BLaER1 treated with 17β-estradiol and CSF1 and Interleukin-3, amounts not matched to agents 10 nM and 100 nM (cell line): Measurements from ENCODE around the gene MESD.
A peak's percentile ranks its signal among the peaks of the same experiment; 100 is the strongest.

Experiments used
- H3K27ac ChIP-seq, 11 experiments: shearing (Covaris generic); formaldehyde crosslinking; 2 replicates each; pipeline ENCODE4 v1.8.1; 2022
- H3K27me3 ChIP-seq, 11 experiments: shearing (Covaris generic); formaldehyde crosslinking; 2 replicates each; pipeline ENCODE4 v1.8.1; 2022
- H3K36me3 ChIP-seq, 11 experiments: shearing (Covaris generic); formaldehyde crosslinking; 2 replicates each; pipeline ENCODE4 v1.8.1; 2022
- H3K4me1 ChIP-seq, 10 experiments: shearing (Covaris generic); formaldehyde crosslinking; 2 replicates each; pipeline ENCODE4 v1.8.1; 2022
- H3K4me2 ChIP-seq, 11 experiments: shearing (Covaris generic); formaldehyde crosslinking; 2 replicates each; pipeline ENCODE4 v1.8.1; 2022
- H3K4me3 ChIP-seq, 10 experiments: shearing (Covaris generic); formaldehyde crosslinking; 2 replicates each; pipeline ENCODE4 v1.8.1; 2022
- H3K9ac ChIP-seq, 11 experiments: shearing (Covaris generic); formaldehyde crosslinking; 2 replicates each; pipeline ENCODE4 v1.8.1; 2022
- H3K9me3 ChIP-seq, 11 experiments: shearing (Covaris generic); formaldehyde crosslinking; replicated peaks in 1 of 11; 2 replicates each; pipeline ENCODE4 v1.8.1; 2022
- H4K20me1 ChIP-seq, 11 experiments: shearing (Covaris generic); formaldehyde crosslinking; 2 replicates each; pipeline ENCODE4 v1.8.1; 2022
- Cebpa-rat ChIP-seq, 11 experiments: shearing (Covaris generic); IDR thresholded peaks; 2 replicates each; pipeline ENCODE4 v1.8.1; 2022

MESD gene

DNA sequence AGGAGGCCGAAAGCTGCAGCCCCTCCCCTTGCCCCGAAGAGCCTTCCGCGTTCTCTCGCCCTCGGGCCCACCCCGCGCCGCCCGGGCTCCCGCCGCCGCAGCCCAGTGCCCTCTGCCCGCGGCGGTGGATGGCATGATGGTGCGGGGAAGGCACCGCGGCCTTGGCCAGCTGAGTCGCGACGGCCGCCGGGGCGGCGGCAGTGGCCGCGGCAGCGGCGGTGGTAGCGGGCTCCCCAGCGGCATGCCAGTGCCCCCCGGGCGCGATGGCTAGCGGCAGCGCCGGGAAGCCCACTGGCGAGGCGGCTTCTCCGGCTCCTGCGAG, 12.4 kb upstream of the MESD start:
- Histone ChIP-seq H3K9me3 (no peaks in the 10 kb centered on the region), H4K20me1 (peaks cover 29 to 55% (median 52%) of the 10 kb centered on the region in 11 experiments; a peak in 21 of 22 replicates), H3K4me3 (peak overlapping the region; percentile 81 to 99 (median 96)), H3K4me2 (peak overlapping the region; percentile 91 to 99 (median 98)), H3K27ac (peak overlapping the region; percentile 94 to 100 (median 99)), H3K36me3 (peaks cover 25 to 45% (median 36%) of the 10 kb centered on the region in 11 experiments; a peak in 21 of 22 replicates), H3K9ac (peak overlapping the region; percentile 95 to 100 (median 99)), H3K4me1 (peaks cover 41 to 71% (median 59%) of the 10 kb centered on the region in 10 experiments), H3K27me3 (no peaks in the 10 kb centered on the region)
- TF ChIP-seq Cebpa-rat (IDR thresholded peaks at IDR 0.05): no peak

DNA sequence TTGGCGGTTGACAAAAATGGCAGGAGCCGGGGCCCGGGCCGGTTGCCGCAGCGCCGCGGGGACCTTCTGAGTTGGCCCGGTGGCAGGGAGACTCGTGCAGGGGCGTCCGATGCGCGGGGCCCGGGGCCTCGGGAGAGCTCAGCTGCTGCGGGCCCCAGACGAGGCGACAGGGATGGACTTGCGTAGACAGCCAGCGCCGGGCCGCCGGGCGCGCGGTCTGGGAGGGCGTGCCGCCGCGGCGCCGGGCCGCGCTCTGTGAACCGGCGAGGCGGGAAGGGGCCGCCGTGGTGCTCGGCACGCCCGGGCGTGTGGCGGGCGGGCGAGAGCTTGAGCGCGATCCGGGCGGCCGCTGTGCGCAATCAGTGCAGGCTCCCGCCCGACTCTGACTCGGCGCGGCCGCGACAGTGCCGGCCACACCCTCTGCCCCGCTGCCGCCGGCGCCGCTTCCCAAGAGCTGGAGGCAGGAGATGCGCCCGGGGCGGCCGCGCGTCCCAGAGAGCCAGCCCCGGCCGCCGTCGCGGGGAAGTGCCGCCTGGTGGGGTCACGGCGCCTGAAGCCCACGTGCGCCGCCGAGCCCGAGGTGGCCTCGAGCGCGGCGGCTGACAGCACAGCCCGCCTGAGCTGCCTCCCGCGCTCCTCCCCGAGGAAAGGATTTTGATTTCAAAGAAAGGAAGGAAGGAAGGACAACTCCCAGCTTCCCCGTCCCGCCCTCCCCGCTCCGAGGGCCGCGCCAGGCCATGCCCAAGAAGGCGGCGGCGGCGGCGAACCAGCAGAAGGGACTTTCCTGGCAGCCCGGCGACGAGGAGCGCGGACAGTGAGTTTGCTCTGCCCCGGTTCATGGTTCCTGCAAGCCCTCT, 11.8 kb upstream of the MESD start:
- Histone ChIP-seq H3K27me3 (no peaks in the 10 kb centered on the region), H3K9me3 (peaks cover 0 to 4% (median 3%) of the 10 kb centered on the region in 11 experiments; a peak in 10 of 22 replicates), H3K4me2 (peak overlapping the region; percentile 91 to 99 (median 98)), H3K9ac (peak overlapping the region; percentile 95 to 100 (median 99)), H3K27ac (peak overlapping the region; percentile 94 to 100 (median 99)), H3K4me3 (peak overlapping the region; percentile 81 to 99 (median 96)), H3K4me1 (peaks cover 41 to 65% (median 57%) of the 10 kb centered on the region in 10 experiments), H3K36me3 (peaks cover 25 to 42% (median 36%) of the 10 kb centered on the region in 11 experiments; a peak in 21 of 22 replicates), H4K20me1 (peaks cover 29 to 49% (median 46%) of the 10 kb centered on the region in 11 experiments; a peak in 21 of 22 replicates)
- TF ChIP-seq Cebpa-rat (IDR thresholded peaks at IDR 0.05): no peak

GRCh38 chr15:81000624-81001151, 11.1 kb upstream of the MESD start, which contains the start of gene TLNRD1:
Gene TLNRD1, plus strand, starts transcription at chr15:81000923. Its CDS starts 1,349 bp downstream, at chr15:81002272.
- peaks cover 0 to 8% (median 5%) of the 10 kb centered on the region in 11 experiments; a peak in 10 of 22 replicates for H3K9me3 ChIP-seq
- H4K20me1 ChIP-seq: peaks cover 29 to 42% (median 39%) of the 10 kb centered on the region in 11 experiments; a peak in 21 of 22 replicates
- H3K27me3 ChIP-seq: no peaks in the 10 kb centered on the region
- TF ChIP-seq Cebpa-rat (IDR thresholded peaks at IDR 0.05): no peak
- peak within 1 kb of the TSS; percentile 91 to 99 (median 98) for H3K4me2 ChIP-seq
- H3K4me1 ChIP-seq: peaks cover 41 to 58% (median 52%) of the 10 kb centered on the region in 10 experiments
- peak within 1 kb of the TSS; percentile 94 to 100 (median 99) for H3K27ac ChIP-seq
- H3K36me3 ChIP-seq: peaks cover 19 to 36% (median 31%) of the 10 kb centered on the region in 11 experiments; a peak in 21 of 22 replicates
- peak within 1 kb of the TSS; percentile 81 to 99 (median 96) for H3K4me3 ChIP-seq
- peak within 1 kb of the TSS; percentile 95 to 100 (median 99) for H3K9ac ChIP-seq

DNA sequence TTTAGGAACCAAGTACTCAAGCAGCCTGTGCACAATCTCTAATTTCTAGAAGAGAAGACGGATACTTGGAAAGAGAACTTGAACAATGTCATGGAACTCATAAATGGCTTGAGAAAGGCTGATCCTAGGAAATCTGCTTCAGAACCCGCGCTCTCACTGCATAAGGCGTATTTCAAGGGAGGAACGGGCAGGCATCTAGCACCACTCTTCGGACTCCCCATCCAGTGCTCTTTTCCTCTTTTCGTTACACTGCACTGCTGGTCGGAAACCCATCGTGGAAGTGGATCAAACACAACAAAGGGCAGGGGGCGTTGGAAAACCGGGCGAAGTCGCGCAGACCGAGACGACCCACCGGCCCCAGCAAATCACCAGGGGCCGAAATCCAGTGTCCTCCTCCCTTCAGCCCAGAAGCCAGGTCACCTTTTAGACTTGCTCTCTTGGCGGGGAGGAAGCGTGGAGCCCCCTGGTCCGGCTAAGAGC, 10.6 kb upstream of the MESD start:
- Histone ChIP-seq H3K9me3 (peaks cover 0 to 8% (median 5%) of the 10 kb centered on the region in 11 experiments; a peak in 10 of 22 replicates), H4K20me1 (peaks cover 29 to 37% (median 34%) of the 10 kb centered on the region in 11 experiments; a peak in 21 of 22 replicates), H3K27me3 (no peaks in the 10 kb centered on the region), H3K4me1 (peaks cover 41 to 53% (median 49%) of the 10 kb centered on the region in 10 experiments), H3K4me2 (peak overlapping the region; percentile 83 to 99 (median 95)), H3K9ac (peak overlapping the region; percentile 95 to 100 (median 99)), H3K4me3 (peak overlapping the region; percentile 81 to 99 (median 96)), H3K27ac (peak overlapping the region; percentile 94 to 100 (median 99)), H3K36me3 (peaks cover 18 to 32% (median 27%) of the 10 kb centered on the region in 11 experiments; a peak in 21 of 22 replicates)
- no peak for TF ChIP-seq Cebpa-rat (IDR thresholded peaks at IDR 0.05)

DNA sequence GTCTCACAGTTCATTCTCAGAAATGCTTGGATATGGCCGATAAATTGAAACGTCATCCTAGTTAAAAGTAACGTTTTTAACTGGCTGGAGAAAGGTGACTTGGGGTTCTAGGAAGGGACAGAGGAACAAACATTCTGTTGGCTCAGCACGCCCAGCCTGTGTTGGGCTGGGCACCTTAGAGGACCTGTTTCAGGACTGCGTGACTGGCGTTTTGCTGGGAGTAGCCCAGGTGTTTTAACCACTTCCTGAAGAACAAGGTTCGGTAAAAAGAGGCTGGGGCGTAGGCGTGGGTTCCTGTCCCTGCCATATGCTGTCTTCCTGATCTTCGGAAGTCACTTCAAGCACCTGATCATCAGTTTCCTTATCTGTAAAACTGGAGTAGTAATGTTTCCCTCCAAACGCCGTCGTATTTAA, 10.0 kb upstream of the MESD start:
- H3K4me2 ChIP-seq: peak overlapping the region; percentile 83 to 99 (median 95)
- peaks cover 28 to 32% (median 29%) of the 10 kb centered on the region in 11 experiments; a peak in 21 of 22 replicates for H4K20me1 ChIP-seq
- peak overlapping the region; percentile 95 to 100 (median 99) for H3K9ac ChIP-seq
- H3K9me3 ChIP-seq: peaks cover 0 to 8% (median 5%) of the 10 kb centered on the region in 11 experiments; a peak in 10 of 22 replicates
- no peak for TF ChIP-seq Cebpa-rat (IDR thresholded peaks at IDR 0.05)
- peaks cover 38 to 47% (median 45%) of the 10 kb centered on the region in 10 experiments for H3K4me1 ChIP-seq
- H3K4me3 ChIP-seq: peak overlapping the region; percentile 81 to 99 (median 96)
- peak overlapping the region; percentile 94 to 100 (median 99) for H3K27ac ChIP-seq
- H3K27me3 ChIP-seq: no peaks in the 10 kb centered on the region
- peaks cover 18 to 26% (median 23%) of the 10 kb centered on the region in 11 experiments; a peak in 21 of 22 replicates for H3K36me3 ChIP-seq

GRCh38 chr15:80998251-80998650, 8.6 kb upstream of the MESD start:
- peak overlapping the region in 5 of 11 experiments; percentile 6 to 24 (median 14); a peak in 4 of 22 replicates for H3K9ac ChIP-seq
- H3K4me3 ChIP-seq: no peak overlapping the region
- H3K36me3 ChIP-seq: peaks cover 9 to 13% (median 10%) of the 10 kb centered on the region in 11 experiments; a peak in 21 of 22 replicates
- H3K4me2 ChIP-seq: peak overlapping the region in 10 of 11 experiments; percentile 6 to 95 (median 35); a peak in 16 of 22 replicates
- H3K9me3 ChIP-seq: peaks cover 0 to 8% (median 5%) of the 10 kb centered on the region in 11 experiments; a peak in 10 of 22 replicates
- no peaks in the 10 kb centered on the region for H3K27me3 ChIP-seq
- no peak for TF ChIP-seq Cebpa-rat (IDR thresholded peaks at IDR 0.05)
- H3K27ac ChIP-seq: peak overlapping the region in 5 of 11 experiments; percentile 0 to 27 (median 15); a peak in 2 of 22 replicates
- peaks cover 14 to 18% (median 15%) of the 10 kb centered on the region in 11 experiments; a peak in 21 of 22 replicates for H4K20me1 ChIP-seq
- H3K4me1 ChIP-seq: peaks cover 25 to 34% (median 31%) of the 10 kb centered on the region in 10 experiments

DNA sequence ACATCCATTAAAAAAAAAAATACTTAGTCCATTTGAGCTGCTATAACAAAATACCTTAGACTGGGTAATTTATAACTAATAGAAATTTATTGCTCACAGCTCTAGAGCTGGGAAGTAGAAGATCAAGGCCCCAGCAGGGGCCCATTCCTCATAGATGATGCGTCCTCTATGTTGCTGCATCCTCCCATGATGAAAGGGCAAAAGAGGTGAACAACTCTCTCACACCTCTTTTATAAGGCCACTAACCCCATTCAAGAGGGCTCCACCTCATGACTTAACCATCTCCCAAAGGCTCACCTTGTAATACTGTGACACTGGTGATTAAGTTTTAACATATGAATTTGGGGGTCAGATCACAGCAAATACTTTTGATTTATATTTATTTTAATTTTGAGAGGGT, 8.1 kb upstream of the MESD start:
- H3K4me1 ChIP-seq: peaks cover 19 to 28% (median 25%) of the 10 kb centered on the region in 10 experiments
- TF ChIP-seq Cebpa-rat (IDR thresholded peaks at IDR 0.05): no peak
- H3K4me3 ChIP-seq: no peak overlapping the region

DNA sequence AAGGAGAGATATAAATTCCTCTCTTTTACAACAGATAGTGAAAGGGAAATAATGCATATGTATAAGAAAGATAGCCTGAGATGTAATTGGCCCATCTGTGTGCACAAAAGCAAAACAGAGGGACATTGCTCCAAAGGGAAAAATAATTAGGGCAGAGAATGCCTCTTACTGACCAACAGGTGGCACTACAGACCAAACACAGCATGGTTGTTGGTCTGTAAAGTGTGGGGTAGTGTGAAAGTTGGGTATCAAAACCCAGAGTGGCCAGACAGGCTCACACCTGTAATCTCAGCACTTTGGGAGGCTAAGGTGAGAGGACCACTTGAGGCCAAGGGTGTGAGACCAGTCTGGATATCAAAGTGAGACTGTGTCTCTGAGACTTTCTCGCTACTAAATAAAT, 6.6 kb upstream of the MESD start:
- H3K36me3 ChIP-seq: no peaks in the 10 kb centered on the region
- no peak overlapping the region for H3K4me2 ChIP-seq
- H3K9ac ChIP-seq: no peak overlapping the region
- no peak overlapping the region for H3K4me3 ChIP-seq
- H3K4me1 ChIP-seq: peaks cover 21 to 38% (median 29%) of the 10 kb centered on the region in 10 experiments
- H3K27me3 ChIP-seq: no peaks in the 10 kb centered on the region
- H3K27ac ChIP-seq: no peak overlapping the region
- no peaks in the 10 kb centered on the region; a peak in 2 of 22 replicates for H4K20me1 ChIP-seq
- no peak for TF ChIP-seq Cebpa-rat (IDR thresholded peaks at IDR 0.05)
- H3K9me3 ChIP-seq: peaks cover 0 to 8% (median 5%) of the 10 kb centered on the region in 11 experiments; a peak in 10 of 22 replicates

More for the DNA sequence above, 8.1 kb upstream of the MESD start:
- no peaks in the 10 kb centered on the region for H3K27me3 ChIP-seq
- peaks cover 0 to 8% (median 5%) of the 10 kb centered on the region in 11 experiments; a peak in 10 of 22 replicates for H3K9me3 ChIP-seq
- no peak overlapping the region for H3K27ac ChIP-seq
- no peak overlapping the region for H3K9ac ChIP-seq
- H3K36me3 ChIP-seq: peaks cover 3 to 7% (median 5%) of the 10 kb centered on the region in 11 experiments; a peak in 21 of 22 replicates
- peaks cover 9 to 12% (median 10%) of the 10 kb centered on the region in 11 experiments; a peak in 21 of 22 replicates for H4K20me1 ChIP-seq
- H3K4me2 ChIP-seq: peak overlapping the region in 1 of 11 experiments; percentile 95; a peak in 2 of 22 replicates
